Measurements from ENCODE around the gene CYSRT1. TPM values are rescaled to one million over a fixed set of nuclear protein-coding genes. Genes with fewer than 3 reads are reported as not detected.

Gene CYSRT1
- total RNA-seq, 3 donors from 2014 or later: not detected

GRCh38 chr9:137273095-137273490 is 48.1 kb downstream of the CYSRT1 start:
- Histone ChIP-seq H3K36me3 (ENCODE audit: low read depth) (no peaks in the 10 kb centered on the region), H3K4me3 (no peak overlapping the region), H3K4me1 (ENCODE audit: low read depth) (peaks cover 44% of the 10 kb centered on the region), H3K9me3 (no peaks in the 10 kb centered on the region)
- intact Hi-C loops (cut with DNase I, micrococcal nuclease): no loop called here
- ATAC-seq: no peak
- no peak for TF ChIP-seq CTCF (IDR thresholded peaks at IDR 0.05)
- peak in 1 of 3 donors; percentile 33 for DNase-seq

GRCh38 chr9:137273611-137274320 is 48.8 kb downstream of the CYSRT1 start:
- ATAC-seq: peak; percentile 1
- intact Hi-C loops (cut with DNase I, micrococcal nuclease): no loop called here

GRCh38 chr9:137275203-137275587 is 50.2 kb downstream of the CYSRT1 start:
- no peak for ATAC-seq
- intact Hi-C loops (cut with DNase I, micrococcal nuclease): no loop called here
- H3K4me3 ChIP-seq: no peak overlapping the region
- H3K4me1 ChIP-seq (ENCODE audit: low read depth): peaks cover 34% of the 10 kb centered on the region
- no peak for TF ChIP-seq CTCF (IDR thresholded peaks at IDR 0.05)
- H3K36me3 ChIP-seq (ENCODE audit: low read depth): peaks cover 3% of the 10 kb centered on the region
- H3K9me3 ChIP-seq: no peaks in the 10 kb centered on the region
- peak in 1 of 3 donors; percentile 40 for DNase-seq

More at GRCh38 chr9:137273611-137274320, 48.8 kb downstream of the CYSRT1 start:
- TF ChIP-seq CTCF (IDR thresholded peaks at IDR 0.05): no peak
- Histone ChIP-seq H3K36me3 (ENCODE audit: low read depth) (no peaks in the 10 kb centered on the region), H3K4me1 (ENCODE audit: low read depth) (peaks cover 41% of the 10 kb centered on the region), H3K4me3 (no peak overlapping the region), H3K9me3 (no peaks in the 10 kb centered on the region)
- peak in 2 of 3 donors; percentile 57 to 70 for DNase-seq

Other genes with a start within 250 kb of the CYSRT1 start
- gene PTGDS, start 247.7 kb upstream of the CYSRT1 start, total RNA-seq: 10 to 100 TPM in 2 of 3 donors, 1 to 10 TPM in 1; 2.5 to 45.4 (median 16.1) TPM
- under 1 TPM in 2 of 3 donors, not detected in 1; 0.17 to 0.76 TPM for gene LCNL1, start 242.2 kb upstream of the CYSRT1 start, total RNA-seq
- gene PAXX, start 232.8 kb upstream of the CYSRT1 start, total RNA-seq: 10 to 100 TPM; 32.0 to 39.9 (median 34.1) TPM
- gene CLIC3, start 228.6 kb upstream of the CYSRT1 start, total RNA-seq: 1 to 10 TPM in 1 of 3 donors, under 1 TPM in 2; 0.82 to 1.9 (median 0.99) TPM
- gene ABCA2, start 196.9 kb upstream of the CYSRT1 start, total RNA-seq: 10 to 100 TPM; 20.1 to 77.2 (median 48.0) TPM
- gene FUT7, start 193.1 kb upstream of the CYSRT1 start, total RNA-seq: under 1 TPM in 2 of 3 donors, not detected in 1; 0.14 to 0.27 TPM
- gene NPDC1, start 179.0 kb upstream of the CYSRT1 start, total RNA-seq: 100 to 1,000 TPM in 1 of 3 donors, 10 to 100 TPM in 2; 78.6 to 177 (median 83.0) TPM
- gene ENTPD2, start 171.1 kb upstream of the CYSRT1 start, total RNA-seq: 10 to 100 TPM in 2 of 3 donors, 1 to 10 TPM in 1; 7.7 to 26.8 (median 10.7) TPM
- gene SAPCD2, start 154.6 kb upstream of the CYSRT1 start, total RNA-seq: 10 to 100 TPM in 1 of 3 donors, 1 to 10 TPM in 2; 2.7 to 11.2 (median 6.0) TPM
- gene UAP1L1, start 147.7 kb upstream of the CYSRT1 start, total RNA-seq: 10 to 100 TPM; 10.5 to 13.6 (median 12.8) TPM
- 10 to 100 TPM; 36.1 to 55.4 (median 52.7) TPM for gene MAN1B1, start 138.2 kb upstream of the CYSRT1 start, total RNA-seq
- 100 to 1,000 TPM in 1 of 3 donors, 10 to 100 TPM in 2; 47.0 to 114 (median 51.5) TPM for gene DPP7, start 110.4 kb upstream of the CYSRT1 start, total RNA-seq
- 1 to 10 TPM in 1 of 3 donors, under 1 TPM in 1, not detected in 1; 0.36 to 2.6 TPM for gene GRIN1, start 86.0 kb upstream of the CYSRT1 start, total RNA-seq
- gene LRRC26, start 55.1 kb upstream of the CYSRT1 start, total RNA-seq: 10 to 100 TPM; 18.7 to 63.0 (median 58.9) TPM
- gene TMEM210, start 53.1 kb upstream of the CYSRT1 start, total RNA-seq: 1 to 10 TPM in 1 of 3 donors, not detected in 2; 1.0 TPM
- gene ANAPC2, start 36.6 kb upstream of the CYSRT1 start, total RNA-seq: 10 to 100 TPM; 60.8 to 65.9 (median 61.7) TPM
- gene SSNA1, start 36.5 kb upstream of the CYSRT1 start, total RNA-seq: 10 to 100 TPM; 56.7 to 71.1 (median 64.0) TPM
- 100 to 1,000 TPM in 2 of 3 donors, 10 to 100 TPM in 1; 73.8 to 170 (median 122) TPM for gene TPRN, start 24.4 kb upstream of the CYSRT1 start, total RNA-seq
- gene TMEM203, start 19.5 kb upstream of the CYSRT1 start, total RNA-seq: 10 to 100 TPM; 30.6 to 40.4 (median 40.0) TPM
- 10 to 100 TPM; 15.9 to 19.7 (median 19.0) TPM for gene NDOR1, start 19.5 kb upstream of the CYSRT1 start, total RNA-seq
- gene RNF208, start 2.9 kb upstream of the CYSRT1 start, total RNA-seq: 1 to 10 TPM; 5.3 to 7.1 (median 5.8) TPM
- not detected for gene RNF224, start 2.3 kb downstream of the CYSRT1 start, total RNA-seq
- gene SLC34A3, start 5.7 kb downstream of the CYSRT1 start, total RNA-seq: not detected
- gene TUBB4B, start 16.1 kb downstream of the CYSRT1 start, total RNA-seq: 100 to 1,000 TPM; 286 to 379 (median 332) TPM
- gene STPG3, start 26.1 kb downstream of the CYSRT1 start, total RNA-seq: not detected
- 10 to 100 TPM; 52.9 to 66.2 (median 60.5) TPM for gene NELFB, start 30.2 kb downstream of the CYSRT1 start, total RNA-seq
- 10 to 100 TPM; 23.3 to 48.6 (median 45.3) TPM for gene TOR4A, start 52.6 kb downstream of the CYSRT1 start, total RNA-seq
- gene NRARP, start 77.1 kb downstream of the CYSRT1 start, total RNA-seq: 100 to 1,000 TPM in 2 of 3 donors, 10 to 100 TPM in 1; 61.4 to 171 (median 146) TPM
- gene EXD3, start 198.0 kb downstream of the CYSRT1 start, total RNA-seq: 10 to 100 TPM; 39.4 to 56.7 (median 40.1) TPM
- 10 to 100 TPM; 18.0 to 41.5 (median 27.2) TPM for gene NOXA1, start 198.2 kb downstream of the CYSRT1 start, total RNA-seq
- gene ENTPD8, start 216.2 kb downstream of the CYSRT1 start, total RNA-seq: 100 to 1,000 TPM in 1 of 3 donors, 10 to 100 TPM in 2; 36.7 to 127 (median 74.8) TPM
- 10 to 100 TPM; 30.1 to 48.0 (median 43.4) TPM for gene NSMF, start 234.2 kb downstream of the CYSRT1 start, total RNA-seq